Prostate gland (tissue), 2 donors: ENCODE data around the gene OSBPL6.

Source experiments
- POLR2A ChIP-seq: fragments of 450-650 bp; IDR thresholded peaks from one replicate; pipeline ENCODE4 v1.6.1; 2016; ENCODE audit warnings: antibody characterized with exemption, mild to moderate bottlenecking
- POLR2AphosphoS5 ChIP-seq: sonication (generic); formaldehyde crosslinking; IDR thresholded peaks from one replicate; pipeline ENCODE4 v1.6.1; 2017; ENCODE audit warnings: antibody characterized with exemption
- TF ChIP-seq, protein P1 (sequence below), 4 experiments: fragments of 200-600 bp in 2 of 4; fragments of 450-650 bp in 2 of 4; sonication (generic) in 2 of 4; IDR thresholded peaks; 1 replicate in 3 of 4; 2 replicates in 1 of 4; pipeline ENCODE4 v1.5.1; 2016 to 2019; ENCODE audit warnings: antibody characterized with exemption in 4 of 4, mild to moderate bottlenecking in 2 of 4, moderate library complexity in 2 of 4

GRCh38 chr2:178243961-178244360, 49.6 kb downstream of the OSBPL6 start:
- TF ChIP-seq, protein P1, sequence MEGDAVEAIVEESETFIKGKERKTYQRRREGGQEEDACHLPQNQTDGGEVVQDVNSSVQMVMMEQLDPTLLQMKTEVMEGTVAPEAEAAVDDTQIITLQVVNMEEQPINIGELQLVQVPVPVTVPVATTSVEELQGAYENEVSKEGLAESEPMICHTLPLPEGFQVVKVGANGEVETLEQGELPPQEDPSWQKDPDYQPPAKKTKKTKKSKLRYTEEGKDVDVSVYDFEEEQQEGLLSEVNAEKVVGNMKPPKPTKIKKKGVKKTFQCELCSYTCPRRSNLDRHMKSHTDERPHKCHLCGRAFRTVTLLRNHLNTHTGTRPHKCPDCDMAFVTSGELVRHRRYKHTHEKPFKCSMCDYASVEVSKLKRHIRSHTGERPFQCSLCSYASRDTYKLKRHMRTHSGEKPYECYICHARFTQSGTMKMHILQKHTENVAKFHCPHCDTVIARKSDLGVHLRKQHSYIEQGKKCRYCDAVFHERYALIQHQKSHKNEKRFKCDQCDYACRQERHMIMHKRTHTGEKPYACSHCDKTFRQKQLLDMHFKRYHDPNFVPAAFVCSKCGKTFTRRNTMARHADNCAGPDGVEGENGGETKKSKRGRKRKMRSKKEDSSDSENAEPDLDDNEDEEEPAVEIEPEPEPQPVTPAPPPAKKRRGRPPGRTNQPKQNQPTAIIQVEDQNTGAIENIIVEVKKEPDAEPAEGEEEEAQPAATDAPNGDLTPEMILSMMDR (IDR thresholded peaks at IDR 0.05) = no peak
- TF ChIP-seq POLR2A = no peak
- no peak for TF ChIP-seq POLR2AphosphoS5
